MM.1S (cell line): ENCODE data around the gene YEATS2.

Experiments
- EZH2 ChIP-seq: fragments of 300-600 bp; sonication (generic); optimal IDR thresholded peaks from 2 replicates; pipeline ENCODE3; 2017; ENCODE audit warnings: low read depth, mild to moderate bottlenecking, antibody characterized with exemption, low read length, mixed read lengths
- TF ChIP-seq, protein P1 (sequence below): fragments of 300-600 bp; sonication (generic); IDR thresholded peaks from 2 replicates; pipeline ENCODE4 v1.5.1; 2016; ENCODE audit warnings: antibody characterized with exemption, low read length, mixed read lengths

DNA sequence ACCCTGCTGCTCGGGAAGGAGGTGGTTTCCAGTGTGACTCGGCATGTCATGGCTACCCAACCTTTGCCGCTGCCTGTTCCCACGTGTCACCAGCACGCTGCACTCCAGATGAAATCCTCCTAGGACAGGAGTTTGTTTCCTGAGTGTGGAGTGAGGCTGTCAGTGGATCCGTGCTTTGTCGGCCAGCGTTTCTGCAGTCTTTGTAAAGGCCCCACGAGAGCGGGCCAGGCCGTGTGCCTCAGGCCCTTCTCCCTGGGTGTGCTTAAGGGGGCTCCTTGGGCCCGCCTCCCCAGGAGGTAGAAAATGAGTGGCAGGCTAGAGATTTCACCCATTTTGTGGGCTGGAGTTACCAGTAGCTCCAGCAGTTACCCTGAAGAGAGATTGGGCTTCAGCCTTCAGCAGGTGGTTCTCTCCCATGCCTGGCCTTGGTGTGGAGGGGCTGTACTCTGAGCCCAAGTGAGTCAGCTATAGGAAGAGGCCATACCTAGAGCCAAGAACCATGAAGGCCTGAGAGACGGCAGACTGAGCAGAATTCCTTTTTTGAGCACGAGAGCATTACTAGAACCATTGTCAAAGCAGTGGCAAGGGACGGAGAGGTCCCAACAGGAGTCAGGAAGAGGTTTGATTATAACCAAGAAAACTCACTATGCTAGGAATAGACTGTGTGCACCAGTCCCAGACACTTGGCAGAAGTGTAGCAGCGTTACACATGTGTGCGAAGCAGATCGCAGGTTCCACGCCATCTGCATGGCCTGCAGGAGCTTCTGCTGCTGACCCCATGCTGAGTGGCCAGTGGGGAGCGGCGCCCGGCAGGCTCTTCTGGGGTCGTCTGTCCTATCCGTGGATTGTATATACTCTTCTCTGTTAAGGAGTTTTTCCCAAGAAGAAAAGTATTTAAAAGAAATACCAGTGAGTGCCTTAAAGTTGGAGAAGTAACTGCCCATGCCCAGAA lies 113.3 kb downstream of the YEATS2 start:
- TF ChIP-seq, protein P1, sequence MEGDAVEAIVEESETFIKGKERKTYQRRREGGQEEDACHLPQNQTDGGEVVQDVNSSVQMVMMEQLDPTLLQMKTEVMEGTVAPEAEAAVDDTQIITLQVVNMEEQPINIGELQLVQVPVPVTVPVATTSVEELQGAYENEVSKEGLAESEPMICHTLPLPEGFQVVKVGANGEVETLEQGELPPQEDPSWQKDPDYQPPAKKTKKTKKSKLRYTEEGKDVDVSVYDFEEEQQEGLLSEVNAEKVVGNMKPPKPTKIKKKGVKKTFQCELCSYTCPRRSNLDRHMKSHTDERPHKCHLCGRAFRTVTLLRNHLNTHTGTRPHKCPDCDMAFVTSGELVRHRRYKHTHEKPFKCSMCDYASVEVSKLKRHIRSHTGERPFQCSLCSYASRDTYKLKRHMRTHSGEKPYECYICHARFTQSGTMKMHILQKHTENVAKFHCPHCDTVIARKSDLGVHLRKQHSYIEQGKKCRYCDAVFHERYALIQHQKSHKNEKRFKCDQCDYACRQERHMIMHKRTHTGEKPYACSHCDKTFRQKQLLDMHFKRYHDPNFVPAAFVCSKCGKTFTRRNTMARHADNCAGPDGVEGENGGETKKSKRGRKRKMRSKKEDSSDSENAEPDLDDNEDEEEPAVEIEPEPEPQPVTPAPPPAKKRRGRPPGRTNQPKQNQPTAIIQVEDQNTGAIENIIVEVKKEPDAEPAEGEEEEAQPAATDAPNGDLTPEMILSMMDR = no peak
- TF ChIP-seq EZH2 = no peak
